K562 (cell line): Measurements from ENCODE around the gene ZCCHC14. TPM values are rescaled to one million over a fixed set of nuclear protein-coding genes. Genes with fewer than 3 reads are reported as not detected.

Experiments
- CAMTA2 ChIP-seq: fragments of 250-450 bp; sonication (Bioruptor Pico); conservative IDR thresholded peaks from 2 replicates; pipeline ENCODE4 v1.5.1; 2022
- CHD4 ChIP-seq: fragments of 200-600 bp; sonication (generic); IDR thresholded peaks from 3 replicates; pipeline ENCODE4 v1.6.1; 2012; ENCODE audit warnings: low read depth, mild to moderate bottlenecking, mixed read lengths, low read length, inconsistent platforms; ENCODE audit not compliant: insufficient read depth, insufficient replicate concordance, poor library complexity, severe bottlenecking
- E2F1 ChIP-seq: sonication (generic); formaldehyde crosslinking; IDR thresholded peaks from 2 replicates; pipeline ENCODE4 v1.8.1; 2023; ENCODE audit warnings: mild to moderate bottlenecking, missing genetic modification reagents, moderate library complexity
- EGR1 ChIP-seq: fragments of 450-650 bp; conservative IDR thresholded peaks from 2 replicates; pipeline ENCODE4 v1.6.1; 2017; ENCODE audit warnings: mild to moderate bottlenecking
- ETV6 ChIP-seq, 3 experiments: fragments of 150-350 bp in 1 of 3; sonication (generic) in 1 of 3; formaldehyde crosslinking in 1 of 3; IDR thresholded peaks; 2 replicates each; pipeline versions ENCODE4 v1.6.1 to v1.8.0; 2014 to 2022; ENCODE audit warnings: borderline replicate concordance in 2 of 3, low read depth in 2 of 3, antibody characterized with exemption in 1 of 3, low read length in 1 of 3, mild to moderate bottlenecking in 1 of 3, missing genetic modification reagents in 1 of 3
- HINFP ChIP-seq: fragments of 450-650 bp; conservative IDR thresholded peaks from 2 replicates; pipeline ENCODE4 v1.6.1; 2016; ENCODE audit warnings: missing genetic modification characterization, low read depth, mild to moderate bottlenecking, control low read depth, missing compliant biosample characterization
- HNRNPK ChIP-seq: fragments of 200-400 bp; formaldehyde crosslinking; IDR thresholded peaks from one replicate; pipeline ENCODE4 v1.6.1; 2018; ENCODE audit warnings: mild to moderate bottlenecking, low read depth, low read length; ENCODE audit not compliant: poor library complexity, severe bottlenecking
- NCOR1 ChIP-seq: fragments of 450-650 bp; IDR thresholded peaks from 2 replicates; pipeline ENCODE4 v1.6.1; 2016; ENCODE audit warnings: mild to moderate bottlenecking, moderate library complexity
- RERE ChIP-seq: sonication (generic); formaldehyde crosslinking; IDR thresholded peaks from 2 replicates; pipeline ENCODE4 v1.8.0; 2023; ENCODE audit warnings: missing genetic modification reagents, mild to moderate bottlenecking, borderline replicate concordance
- SIN3A ChIP-seq, 2 experiments: fragments of 150-350 bp in 1 of 2; IDR thresholded peaks; 2 replicates each; pipeline ENCODE4 v1.6.1; 2011 to 2016; ENCODE audit warnings: borderline replicate concordance in 2 of 2, low read depth in 2 of 2, low read length in 2 of 2, mild to moderate bottlenecking in 2 of 2, moderate library complexity in 2 of 2; ENCODE audit not compliant: control insufficient read depth in 1 of 2
- TFAP4 ChIP-seq: sonication (generic); formaldehyde crosslinking; IDR thresholded peaks from 2 replicates; pipeline ENCODE4 v1.8.0; 2022; ENCODE audit warnings: missing genetic modification reagents, mild to moderate bottlenecking, moderate library complexity, borderline replicate concordance
- ZBTB8A ChIP-seq: fragments of 450-650 bp; IDR thresholded peaks from 2 replicates; pipeline ENCODE4 v1.6.1; 2018; ENCODE audit warnings: mild to moderate bottlenecking, moderate library complexity; ENCODE audit not compliant: partially characterized antibody
- ZNF212 ChIP-seq: fragments of 450-650 bp; formaldehyde crosslinking; IDR thresholded peaks from 2 replicates; pipeline ENCODE4 v1.4.0; 2020; ENCODE audit warnings: mild to moderate bottlenecking
- polyA plus RNA-seq, 8 experiments: library from polyadenylated mRNA; depleted of rRNA in 4 of 8; stranded (reverse) in 5 of 8; unstranded in 3 of 8; fragments of >200 nt; fragmentation: Nextera tagmentation in 2 of 8; fragmentation: Illumina TruSeq in 1 of 8; extraction: Ambion mirVana in 2 of 8; extraction: Trizol in 1 of 8; gene quantifications; 2 replicates each; pipeline versions ENCODE4 v1.2.1 to v1.2.3, GENCODE V29; 2011 to 2014; ENCODE audit warnings: inconsistent platforms in 1 of 8, missing spikeins in 1 of 8
- total RNA-seq, 7 experiments: library from RNA; depleted of rRNA in 6 of 7; stranded (reverse); fragments of >200 nt in 6 of 7; fragmentation: Illumina TruSeq in 2 of 7; extraction: Trizol in 2 of 7; gene quantifications; 2 replicates each; pipeline versions ENCODE4 v1.2.1 to v1.2.3, GENCODE V29; 2011 to 2021; ENCODE audit warnings: low replicate concordance in 1 of 7

Gene ZCCHC14
- total and polyA plus RNA-seq, 9 of the 15 experiments (the other 6 are each of a cell fraction or from before 2014, with no cell fraction given), result 1.5 to 12.4 (median 2.9) TPM

- no peak for TF ChIP-seq ETV6 (IDR thresholded peaks at IDR 0.05; ENCODE audit: borderline replicate concordance in 1 of 2, low read depth in 2 of 2, low read length in 1 of 2)
- TF ChIP-seq ETV6 (CRISPR knock-in tag; IDR thresholded peaks at IDR 0.05; ENCODE audit: borderline replicate concordance), result no peak
- TF ChIP-seq E2F1 (CRISPR knock-in tag), result no peak
- no peak for TF ChIP-seq HINFP (tag)
- 0 out of 2 replicates have a peak, but pooled peaks have one; percentile 14 for TF ChIP-seq EGR1
- no peak for TF ChIP-seq RERE (CRISPR knock-in tag)
- 0 out of 4 replicates have a peak, but pooled peaks of 1 of the 2 experiments have one; percentile 8 for TF ChIP-seq SIN3A (IDR thresholded peaks at IDR 0.05; ENCODE audit: borderline replicate concordance in 2 of 2, control insufficient read depth in 1 of 2, low read depth in 2 of 2, low read length in 2 of 2)
- no peak for TF ChIP-seq HNRNPK
- peak; percentile 31; the same call in 1 of the 2 replicates for TF ChIP-seq TFAP4 (CRISPR knock-in tag)
- no peak for TF ChIP-seq ZNF212 (CRISPR knock-in tag)
- no peak for TF ChIP-seq ZBTB8A
- TF ChIP-seq CAMTA2 (CRISPR knock-in tag), result no peak
- TF ChIP-seq NCOR1, result no peak
- no peak for TF ChIP-seq CHD4
These were observed 99.8 kb downstream of the ZCCHC14 start (continued) for GRCh38 chr16:87392821-87393679.
